GM10248 (cell line): Measurements from ENCODE around the gene PFKM.

Experiments used
- CTCF ChIA-PET: fragments of 300-600 bp; sonication (Branson Sonifier 250); formaldehyde crosslinking; extraction: SDS; loops from one replicate; lab custom pipeline; 2021; ENCODE audit warnings: antibody characterized with exemption; lab: Yijun Ruan, JAX
- POLR2A ChIA-PET: fragments of 350-650 bp; sonication (Branson Sonifier 250); formaldehyde crosslinking; extraction: SDS; loops from one replicate; lab custom pipeline; 2020; ENCODE audit warnings: antibody characterized with exemption; lab: Yijun Ruan, JAX
- DNase-seq: peaks from one replicate; pipeline ENCODE4 v3.0.0; 2012; ENCODE audit errors: extremely low spot score
- TF ChIP-seq, protein P1 (sequence below): IDR thresholded peaks from 2 replicates; pipeline ENCODE4 v1.5.1; 2012; ENCODE audit warnings: mild to moderate bottlenecking, low read depth; ENCODE audit errors: extremely low read depth, missing control alignments, control extremely low read depth

The PFKM gene

DNA sequence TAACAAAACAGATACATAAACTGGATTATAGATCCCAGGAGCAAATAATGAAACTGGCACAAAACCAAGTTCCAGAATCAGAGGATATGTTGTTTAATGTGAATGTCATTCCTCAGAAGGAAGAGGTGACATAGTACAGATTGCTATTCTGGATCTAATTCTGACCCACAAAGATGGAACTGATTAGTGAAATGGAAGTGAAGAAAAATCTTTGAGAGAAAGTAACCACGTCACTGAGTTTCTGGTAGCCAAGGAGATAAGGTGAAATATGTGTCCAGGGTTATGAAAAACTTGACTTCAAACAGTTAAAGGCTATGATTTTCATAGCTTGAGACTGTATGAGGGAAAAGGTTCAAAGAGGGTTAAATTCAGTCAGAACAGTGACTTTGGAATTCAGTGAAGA lies 75.6 kb downstream of the PFKM start:
- POLR2A ChIA-PET: no interaction called here
- CTCF ChIA-PET: interaction anchor here (1.2 kb wide), 1 partner anchor 12 kb away, joined by 3 read pairs; the partner anchor contains the start of gene CCDC184
- DNase-seq: no peak
- TF ChIP-seq, protein P1, sequence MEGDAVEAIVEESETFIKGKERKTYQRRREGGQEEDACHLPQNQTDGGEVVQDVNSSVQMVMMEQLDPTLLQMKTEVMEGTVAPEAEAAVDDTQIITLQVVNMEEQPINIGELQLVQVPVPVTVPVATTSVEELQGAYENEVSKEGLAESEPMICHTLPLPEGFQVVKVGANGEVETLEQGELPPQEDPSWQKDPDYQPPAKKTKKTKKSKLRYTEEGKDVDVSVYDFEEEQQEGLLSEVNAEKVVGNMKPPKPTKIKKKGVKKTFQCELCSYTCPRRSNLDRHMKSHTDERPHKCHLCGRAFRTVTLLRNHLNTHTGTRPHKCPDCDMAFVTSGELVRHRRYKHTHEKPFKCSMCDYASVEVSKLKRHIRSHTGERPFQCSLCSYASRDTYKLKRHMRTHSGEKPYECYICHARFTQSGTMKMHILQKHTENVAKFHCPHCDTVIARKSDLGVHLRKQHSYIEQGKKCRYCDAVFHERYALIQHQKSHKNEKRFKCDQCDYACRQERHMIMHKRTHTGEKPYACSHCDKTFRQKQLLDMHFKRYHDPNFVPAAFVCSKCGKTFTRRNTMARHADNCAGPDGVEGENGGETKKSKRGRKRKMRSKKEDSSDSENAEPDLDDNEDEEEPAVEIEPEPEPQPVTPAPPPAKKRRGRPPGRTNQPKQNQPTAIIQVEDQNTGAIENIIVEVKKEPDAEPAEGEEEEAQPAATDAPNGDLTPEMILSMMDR: no peak
